ENCODE data around the gene SKIDA1.

DNA sequence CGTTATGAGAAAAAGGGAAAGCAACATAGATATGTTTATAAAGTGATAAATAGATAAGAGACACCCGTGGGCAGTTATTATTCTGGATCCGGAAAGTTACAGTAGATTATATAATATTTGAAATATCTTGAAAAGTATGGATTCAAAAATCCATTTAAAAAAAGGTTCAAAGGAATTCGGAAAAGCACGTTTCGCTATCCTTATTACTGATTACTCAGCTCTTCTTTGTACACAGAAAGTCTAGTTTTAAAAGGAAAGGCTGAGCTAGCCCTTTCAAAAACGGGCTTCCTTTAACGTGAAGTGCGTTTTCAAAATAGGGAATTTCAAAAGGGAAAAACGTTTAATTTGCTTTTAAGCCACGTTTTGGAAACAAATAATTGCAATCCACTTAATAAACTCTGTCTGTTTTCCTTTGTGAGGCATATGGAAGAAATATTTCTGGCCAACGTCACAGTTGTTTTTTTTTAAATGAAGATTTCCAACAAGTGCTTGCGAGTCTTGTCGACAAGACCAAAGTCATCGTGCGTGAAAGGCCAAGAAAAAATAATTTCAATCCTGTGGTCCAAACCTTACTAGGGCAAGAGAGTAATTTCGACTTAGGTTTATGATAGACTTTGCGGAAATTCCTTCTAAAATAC is 2.2 kb upstream of the SKIDA1 start:
- TF ChIP-seq CTCF (conservative IDR thresholded peaks at IDR 0.05 in 1 of 2, IDR thresholded peaks at IDR 0.05 in 1 of 2; ENCODE audit: extremely low read depth in 1 of 2, insufficient read depth in 1 of 2, low read depth in 1 of 2, low read length in 2 of 2) (no peak), EZH2 (IDR thresholded peaks at IDR 0.05; ENCODE audit: borderline replicate concordance, low read length) (no peak)
